H9 (cell line): Measurements from ENCODE around the gene PRKAG2. TPM values are rescaled to one million over a fixed set of nuclear protein-coding genes. Genes with fewer than 3 reads are reported as not detected.

ENCODE experiments used
- DNase-seq: peaks from one replicate; pipeline ENCODE4 v3.0.0-alpha.2; 2017
- H2AFZ ChIP-seq: one replicate; pipeline ENCODE4 v1.6.1; 2013; ENCODE audit warnings: mild to moderate bottlenecking, low read length, control low read depth, moderate library complexity
- H2AK5ac ChIP-seq: 2 replicates; pipeline ENCODE4 v1.6.1; 2013; ENCODE audit warnings: low read length, control low read depth, mixed read lengths; ENCODE audit not compliant: insufficient read length
- H2BK120ac ChIP-seq: one replicate; pipeline ENCODE4 v1.6.1; 2013; ENCODE audit warnings: low read depth, mild to moderate bottlenecking, low read length, control low read depth, inconsistent platforms; ENCODE audit not compliant: poor library complexity, severe bottlenecking
- H2BK12ac ChIP-seq: 2 replicates; pipeline ENCODE4 v1.6.1; 2013; ENCODE audit warnings: low read length, control low read depth, mixed read lengths, low read depth; ENCODE audit not compliant: insufficient read length
- H2BK15ac ChIP-seq: 2 replicates; pipeline ENCODE4 v1.6.1; 2013; ENCODE audit warnings: low read depth, low read length, control low read depth
- H2BK20ac ChIP-seq: one replicate; pipeline ENCODE4 v1.6.1; 2013; ENCODE audit warnings: low read depth, mild to moderate bottlenecking, low read length, control low read depth, inconsistent platforms; ENCODE audit not compliant: poor library complexity, severe bottlenecking
- H2BK5ac ChIP-seq: 2 replicates; pipeline ENCODE4 v1.6.1; 2013; ENCODE audit warnings: low read length, control low read depth, mixed read lengths; ENCODE audit not compliant: insufficient read length
- H3K14ac ChIP-seq: 2 replicates; pipeline ENCODE4 v1.6.1; 2013; ENCODE audit warnings: low read length, control low read depth; ENCODE audit not compliant: insufficient read depth
- H3K18ac ChIP-seq: 2 replicates; pipeline ENCODE4 v1.6.1; 2013; ENCODE audit warnings: low read depth, mild to moderate bottlenecking, mixed read lengths, low read length, control low read depth; ENCODE audit not compliant: insufficient read length
- H3K23ac ChIP-seq: 2 replicates; pipeline ENCODE4 v1.6.1; 2013; ENCODE audit warnings: low read length, control low read depth, mixed read lengths, low read depth; ENCODE audit not compliant: insufficient read length
- H3K23me2 ChIP-seq: 2 replicates; pipeline ENCODE4 v1.6.1; 2013; ENCODE audit warnings: low read depth, mild to moderate bottlenecking, mixed read lengths, low read length, control low read depth; ENCODE audit not compliant: insufficient read length, poor library complexity, severe bottlenecking
- H3K27ac ChIP-seq: 2 replicates; pipeline ENCODE4 v1.5.1; 2013; ENCODE audit warnings: low read length, control low read depth, mixed read lengths, low read depth; ENCODE audit not compliant: insufficient read length
- H3K27me3 ChIP-seq: 2 replicates; pipeline ENCODE4 v1.6.1; 2013; ENCODE audit warnings: low read length, control low read depth, inconsistent platforms; ENCODE audit not compliant: insufficient read depth
- H3K4ac ChIP-seq: 2 replicates; pipeline ENCODE4 v1.6.1; 2013; ENCODE audit warnings: low read depth, mild to moderate bottlenecking, control low read depth, inconsistent platforms, low read length, moderate library complexity
- H3K4me1 ChIP-seq: 2 replicates; pipeline ENCODE4 v1.6.1; 2013; ENCODE audit warnings: low read length, control low read depth, inconsistent platforms; ENCODE audit not compliant: insufficient read depth
- H3K4me2 ChIP-seq: 2 replicates; pipeline ENCODE4 v1.6.1; 2013; ENCODE audit warnings: low read length, control low read depth, mixed read lengths; ENCODE audit not compliant: insufficient read length, insufficient read depth
- H3K56ac ChIP-seq: 2 replicates; pipeline ENCODE4 v1.6.1; 2013; ENCODE audit warnings: low read depth, mild to moderate bottlenecking, mixed read lengths, low read length, control low read depth; ENCODE audit not compliant: insufficient read length
- H3K79me1 ChIP-seq: 2 replicates; pipeline ENCODE4 v1.6.1; 2013; ENCODE audit warnings: low read depth, mild to moderate bottlenecking, moderate library complexity, low read length, control low read depth, inconsistent platforms; ENCODE audit not compliant: insufficient read depth, poor library complexity, severe bottlenecking
- H3K79me2 ChIP-seq: 2 replicates; pipeline ENCODE4 v1.6.1; 2013; ENCODE audit warnings: low read length, control low read depth, inconsistent platforms; ENCODE audit not compliant: insufficient read depth
- H3K9ac ChIP-seq: 2 replicates; pipeline ENCODE4 v1.6.1; 2013; ENCODE audit warnings: low read length, control low read depth, mixed read lengths; ENCODE audit not compliant: insufficient read length; ENCODE audit errors: extremely low read depth
- H3K9me3 ChIP-seq: one replicate; pipeline ENCODE4 v1.6.1; 2013; ENCODE audit warnings: low read depth, low read length, inconsistent platforms; ENCODE audit not compliant: control insufficient read depth
- H3T11ph ChIP-seq: one replicate; pipeline ENCODE4 v1.6.1; 2013; ENCODE audit warnings: mild to moderate bottlenecking, low read length, control low read depth, inconsistent platforms
- H4K20me1 ChIP-seq: one replicate; pipeline ENCODE4 v1.6.1; 2013; ENCODE audit not compliant: control insufficient read depth, insufficient read length, insufficient read depth
- H4K5ac ChIP-seq: 2 replicates; pipeline ENCODE4 v1.6.1; 2013; ENCODE audit warnings: low read depth, mild to moderate bottlenecking, mixed read lengths, low read length, control low read depth; ENCODE audit not compliant: insufficient read length
- H4K8ac ChIP-seq: replicated peaks from 2 replicates; pipeline ENCODE4 v1.6.1; 2013; ENCODE audit warnings: low read length, control low read depth, mixed read lengths, low read depth; ENCODE audit not compliant: insufficient read length
- H4K91ac ChIP-seq: 2 replicates; pipeline ENCODE4 v1.6.1; 2013; ENCODE audit warnings: low read depth, mild to moderate bottlenecking, moderate library complexity, mixed read lengths, low read length, control low read depth; ENCODE audit not compliant: insufficient read length
- H3K27ac Mint-ChIP-seq, 3 experiments: 2 replicates in 2 of 3; 3 replicates in 1 of 3; pipeline ENCODE4 v1.8.0; 2020 to 2021; ENCODE audit warnings: mixed read lengths in 3 of 3, mild to moderate bottlenecking in 1 of 3, moderate library complexity in 1 of 3
- H3K27me3 Mint-ChIP-seq: 2 replicates; pipeline ENCODE4 v1.8.0; 2021; ENCODE audit warnings: low read depth, mild to moderate bottlenecking, moderate library complexity, mixed read lengths
- H3K36me3 Mint-ChIP-seq, 3 experiments: 2 replicates in 2 of 3; 3 replicates in 1 of 3; pipeline ENCODE4 v1.8.0; 2020 to 2021; ENCODE audit warnings: low read depth in 3 of 3, mixed read lengths in 3 of 3; ENCODE audit not compliant: insufficient read depth in 1 of 3
- H3K4me1 Mint-ChIP-seq, 2 experiments: 2 replicates each; pipeline ENCODE4 v1.8.0; 2020; ENCODE audit warnings: mixed read lengths in 2 of 2
- H3K4me3 Mint-ChIP-seq, 2 experiments: 2 replicates in 1 of 2; 3 replicates in 1 of 2; pipeline ENCODE4 v1.8.0; 2020 to 2021; ENCODE audit warnings: mild to moderate bottlenecking in 2 of 2, mixed read lengths in 2 of 2, moderate library complexity in 1 of 2
- H3K9me3 Mint-ChIP-seq, 2 experiments: 2 replicates in 1 of 2; 3 replicates in 1 of 2; pipeline ENCODE4 v1.8.0; 2020; ENCODE audit warnings: mild to moderate bottlenecking in 2 of 2, mixed read lengths in 2 of 2, moderate library complexity in 1 of 2
- WGBS: extraction: QIAGEN DNeasy Blood & Tissue Kit; methylation state at CpG from one replicate; pipeline ENCODE4 v1.1.7; 2013; ENCODE audit warnings: missing lambda C conversion rate, low lambda C conversion rate, mixed read lengths; ENCODE audit not compliant: insufficient read length; ENCODE audit errors: extremely low coverage; 5-methylcytosine and 5-hydroxymethylcytosine counted together
- total RNA-seq: library from RNA; stranded (reverse); gene quantifications from 2 replicates; pipeline ENCODE4 v1.2.1, GENCODE V29; 2021
- TF ChIP-seq, protein P1 (sequence below): fragments of 200-600 bp; sonication (generic); conservative IDR thresholded peaks from 3 replicates; pipeline ENCODE4 v1.8.0; 2021; ENCODE audit warnings: antibody characterized with exemption, mild to moderate bottlenecking

The PRKAG2 gene
- total RNA-seq, 1 experiment from 2014 or later: 11.8 TPM

DNA sequence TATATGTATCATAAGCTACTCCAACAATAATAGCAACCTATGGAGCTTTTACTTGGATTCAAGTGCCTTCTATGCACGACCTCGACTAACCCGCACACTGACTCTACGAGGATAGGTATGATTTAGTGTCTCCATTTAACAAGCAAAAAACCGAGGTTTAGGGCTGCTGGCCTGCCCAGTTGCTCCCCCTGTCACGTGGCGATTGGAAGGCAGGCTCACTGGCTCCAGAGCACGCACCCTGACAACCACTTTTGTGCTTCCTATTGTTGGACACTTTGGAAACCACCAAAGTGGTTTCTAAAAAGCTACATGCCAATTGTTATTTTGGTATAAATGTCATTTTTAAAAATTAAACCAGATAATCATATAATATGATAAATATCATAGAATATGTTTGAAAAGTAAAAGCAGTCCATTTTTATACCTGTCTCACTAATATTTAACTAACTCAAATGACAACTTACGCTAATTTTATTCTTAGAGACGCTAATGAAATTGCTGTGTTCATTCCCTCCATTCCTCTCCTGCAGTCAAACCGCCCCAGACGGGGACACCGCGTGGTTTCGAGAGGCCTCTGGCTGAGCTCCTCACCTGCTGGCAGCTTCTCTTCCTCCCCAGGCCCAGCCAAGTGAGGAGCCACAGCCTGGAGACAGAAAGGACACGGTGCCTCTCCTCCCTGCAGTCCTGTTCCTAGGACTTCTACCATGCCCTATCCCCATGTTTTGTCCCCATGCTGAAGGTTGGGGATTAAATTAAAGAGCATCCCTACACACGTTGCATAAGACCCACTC is 335.0 kb downstream of the PRKAG2 start:
- no peak overlapping the region for H3K4me2 ChIP-seq
- no peak overlapping the region; the same call in 1 of the 2 replicates for H3K14ac ChIP-seq
- Mint-ChIP-seq H3K4me3 (no peak overlapping the region), H3K27me3 (peaks cover 9% of the 10 kb centered on the region), H3K36me3 (no peaks in the 10 kb centered on the region), H3K4me1 (peaks cover 10 to 13% of the 10 kb centered on the region in 2 experiments), H3K9me3 (no peaks in the 10 kb centered on the region), H3K27ac (no peak overlapping the region)
- H3K18ac ChIP-seq: no peak overlapping the region
- H2AK5ac ChIP-seq: no peak overlapping the region
- H3K23ac ChIP-seq: no peak overlapping the region
- H3K23me2 ChIP-seq: no peaks in the 10 kb centered on the region
- no peak overlapping the region for H3T11ph ChIP-seq
- no peak overlapping the region for H3K56ac ChIP-seq
- H2BK5ac ChIP-seq: no peak overlapping the region
- no peak overlapping the region for H2BK120ac ChIP-seq
- no peaks in the 10 kb centered on the region for H3K27me3 ChIP-seq
- no peak overlapping the region for H2BK12ac ChIP-seq
- no peak overlapping the region for H3K9ac ChIP-seq
- no peak overlapping the region for H3K4ac ChIP-seq
- WGBS: no CpG with 5 or more reads among the region's 17 CpGs
- no peak overlapping the region for H4K5ac ChIP-seq
- no peak overlapping the region for H3K27ac ChIP-seq
- no peak for DNase-seq
- no peak overlapping the region for H2AFZ ChIP-seq
- H3K9me3 ChIP-seq: no peaks in the 10 kb centered on the region
- TF ChIP-seq, protein P1, sequence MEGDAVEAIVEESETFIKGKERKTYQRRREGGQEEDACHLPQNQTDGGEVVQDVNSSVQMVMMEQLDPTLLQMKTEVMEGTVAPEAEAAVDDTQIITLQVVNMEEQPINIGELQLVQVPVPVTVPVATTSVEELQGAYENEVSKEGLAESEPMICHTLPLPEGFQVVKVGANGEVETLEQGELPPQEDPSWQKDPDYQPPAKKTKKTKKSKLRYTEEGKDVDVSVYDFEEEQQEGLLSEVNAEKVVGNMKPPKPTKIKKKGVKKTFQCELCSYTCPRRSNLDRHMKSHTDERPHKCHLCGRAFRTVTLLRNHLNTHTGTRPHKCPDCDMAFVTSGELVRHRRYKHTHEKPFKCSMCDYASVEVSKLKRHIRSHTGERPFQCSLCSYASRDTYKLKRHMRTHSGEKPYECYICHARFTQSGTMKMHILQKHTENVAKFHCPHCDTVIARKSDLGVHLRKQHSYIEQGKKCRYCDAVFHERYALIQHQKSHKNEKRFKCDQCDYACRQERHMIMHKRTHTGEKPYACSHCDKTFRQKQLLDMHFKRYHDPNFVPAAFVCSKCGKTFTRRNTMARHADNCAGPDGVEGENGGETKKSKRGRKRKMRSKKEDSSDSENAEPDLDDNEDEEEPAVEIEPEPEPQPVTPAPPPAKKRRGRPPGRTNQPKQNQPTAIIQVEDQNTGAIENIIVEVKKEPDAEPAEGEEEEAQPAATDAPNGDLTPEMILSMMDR: no peak
- no peaks in the 10 kb centered on the region for H3K79me2 ChIP-seq
- no peak overlapping the region for H2BK20ac ChIP-seq
- H4K20me1 ChIP-seq: no peaks in the 10 kb centered on the region
- H2BK15ac ChIP-seq: no peak overlapping the region
- H4K8ac ChIP-seq: no peak overlapping the region
- no peaks in the 10 kb centered on the region for H3K79me1 ChIP-seq
- no peak overlapping the region for H4K91ac ChIP-seq
- no peaks in the 10 kb centered on the region; the same call in 1 of the 2 replicates for H3K4me1 ChIP-seq
